Measurements from ENCODE around the gene ACADM. TPM values are rescaled to one million over a fixed set of nuclear protein-coding genes. Genes with fewer than 3 reads are reported as not detected.

ACADM gene
- total and polyA plus RNA-seq, 2 donors (not counting 3 experiments of a cell fraction or from before 2014, with no cell fraction given): 10.8 to 32.5 TPM

- no peak overlapping the region for H3K9ac ChIP-seq (replicated peaks; ENCODE audit: extremely low read depth, insufficient read depth, low read length)
- intact Hi-C loops (cut with micrococcal nuclease) (loop anchor here (5.0 to 10.0 kb wide), 2 partner anchors 488 to 986 kb away; partner anchors contain the start of genes CRYZ and TYW3), dilution Hi-C loops (cut with MboI; ENCODE audit: extremely low pct_ligation_motif_present, low sequenced_read_pairs) (no loop called here)
- CTCF ChIA-PET: no interaction called here
- no peak overlapping the region for H3K4me3 ChIP-seq (replicated peaks in 1 of 3; ENCODE audit: insufficient read depth in 1 of 3, low read depth in 1 of 3, low read length in 3 of 3)
- H3K36me3 ChIP-seq (ENCODE audit: control insufficient read depth in 2 of 2, extremely low read depth in 1 of 2, insufficient read depth in 2 of 2, low read length in 2 of 2): no peaks in the 10 kb centered on the region
- POLR2A ChIA-PET: no interaction called here
- no peak overlapping the region for H3K4me2 ChIP-seq (ENCODE audit: insufficient read depth, low read length)
- BruUV-seq (replicated peaks): no TSS peak
- no peaks in the 10 kb centered on the region for H3K9me3 ChIP-seq (replicated peaks; ENCODE audit: control insufficient read depth, insufficient read depth, low read length)
- no peak for DNase-seq (ENCODE audit: low read depth, low spot score)
- peaks cover 7% of the 10 kb centered on the region for H3K79me2 ChIP-seq (ENCODE audit: control insufficient read depth, insufficient read depth, low read length)
- no peak overlapping the region for H2AFZ ChIP-seq (ENCODE audit: low read depth, low read length)
- no peaks in the 10 kb centered on the region for H4K20me1 ChIP-seq (replicated peaks; ENCODE audit: control insufficient read depth, extremely low read depth, insufficient read depth, low read length)
- H3K27me3 ChIP-seq (ENCODE audit: control insufficient read depth in 2 of 2, insufficient read depth in 2 of 2, low read length in 2 of 2): no peaks in the 10 kb centered on the region
- H3K4me1 ChIP-seq (ENCODE audit: control insufficient read depth, extremely low read depth, insufficient read depth, low read length): peaks cover 7% of the 10 kb centered on the region
- no peak for TF ChIP-seq MYC (IDR thresholded peaks at IDR 0.05; ENCODE audit: low read depth, low read length)
- no peak for TF ChIP-seq POLR2AphosphoS5 (IDR thresholded peaks at IDR 0.05; ENCODE audit: insufficient read depth, low read depth, low read length)
- TF ChIP-seq EZH2 (IDR thresholded peaks at IDR 0.05; ENCODE audit: borderline replicate concordance, low read depth, low read length, severe bottlenecking): no peak
- no peak for TF ChIP-seq MAX (IDR thresholded peaks at IDR 0.05; ENCODE audit: insufficient read depth, insufficient read length)
- no peak for TF ChIP-seq FOS (IDR thresholded peaks at IDR 0.05; ENCODE audit: borderline replicate concordance, insufficient read depth, low read length)
- no peak for TF ChIP-seq GATA2 (IDR thresholded peaks at IDR 0.05; ENCODE audit: insufficient read depth, insufficient read length, low read depth, low read length)
- TF ChIP-seq POLR2A (IDR thresholded peaks at IDR 0.05; ENCODE audit: low read depth, low read length): no peak
- TF ChIP-seq JUN (IDR thresholded peaks at IDR 0.05; ENCODE audit: borderline replicate concordance, insufficient read depth, insufficient read length, low read depth): no peak
- TF ChIP-seq CTCF (IDR thresholded peaks at IDR 0.05; ENCODE audit: extremely low read depth in 1 of 2, insufficient read depth in 1 of 2, low read depth in 1 of 2, low read length in 2 of 2): no peak
- no peak for FAIRE-seq
- no peak overlapping the region for H3K27ac ChIP-seq (ENCODE audit: insufficient read depth, low read depth, low read length)
- H3K9me1 ChIP-seq (replicated peaks; ENCODE audit: control insufficient read depth, extremely low read depth, insufficient read depth, low read length): no peaks in the 10 kb centered on the region
Observed at GRCh38 chr1:75720325-75720724, 4.2 kb upstream of the ACADM start.

Measured in endothelial cell of umbilical vein (primary cell).